ENCODE measurements around the gene NFKB2.

Gene NFKB2

DNA sequence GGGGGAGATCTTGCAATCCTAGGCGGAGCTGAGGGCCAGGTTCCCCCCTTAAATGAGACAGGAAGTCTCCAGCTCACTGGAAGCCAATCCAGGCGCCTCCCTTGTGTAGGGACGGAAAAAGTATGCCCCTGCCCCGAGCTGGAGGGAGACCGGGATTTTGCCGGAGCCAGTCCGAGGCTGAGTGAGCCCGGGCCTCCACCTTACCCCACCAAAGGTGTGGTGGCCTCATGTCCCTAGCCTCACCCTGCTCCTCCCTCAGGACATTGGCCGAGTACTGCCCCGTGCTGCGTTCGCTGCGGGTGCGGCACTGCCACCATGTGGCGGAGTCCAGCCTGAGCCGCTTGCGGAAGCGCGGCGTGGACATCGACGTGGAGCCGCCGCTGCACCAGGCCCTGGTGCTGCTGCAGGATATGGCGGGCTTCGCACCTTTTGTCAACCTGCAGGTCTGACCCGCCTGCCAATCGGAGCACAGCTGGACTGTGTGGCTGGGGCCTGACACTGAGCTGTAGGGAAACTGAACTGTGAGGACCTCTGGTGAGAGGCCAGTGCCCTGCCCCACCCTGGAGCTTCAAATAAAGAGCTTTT, 27.1 kb downstream of the NFKB2 start:
- peak; percentile 94 for DNase-seq (ENCODE audit: low spot score)

DNA sequence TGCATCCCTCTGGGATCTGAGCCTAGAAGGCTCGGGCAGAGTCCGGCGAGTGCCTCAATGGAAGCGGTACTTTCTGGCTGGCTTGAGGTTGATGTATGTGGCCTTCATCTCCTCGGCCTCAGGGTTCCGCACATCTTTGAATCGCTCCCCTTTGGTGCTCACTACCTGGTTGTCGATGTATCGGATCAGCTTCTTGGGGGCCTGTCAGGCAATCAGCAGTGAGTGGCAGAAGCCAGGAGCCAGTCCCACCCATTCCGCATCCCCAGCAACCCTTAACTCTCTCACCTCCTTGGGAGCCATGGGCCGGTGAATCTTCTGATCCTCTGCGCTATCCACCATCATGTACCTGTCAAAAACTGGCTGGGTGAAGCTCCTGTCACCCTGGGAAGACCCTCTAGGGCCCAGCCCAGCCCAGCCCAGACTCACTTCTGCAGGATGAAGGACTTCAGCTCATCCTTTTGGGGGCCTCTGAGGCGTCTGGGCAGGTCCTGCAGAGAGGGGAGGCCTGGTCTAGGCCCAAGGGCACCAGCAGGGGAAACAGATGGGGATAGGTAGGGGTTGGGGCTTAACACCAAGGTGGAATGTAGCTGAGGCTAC, 28.0 kb downstream of the NFKB2 start:
- no peak for DNase-seq (ENCODE audit: low spot score)

DNA sequence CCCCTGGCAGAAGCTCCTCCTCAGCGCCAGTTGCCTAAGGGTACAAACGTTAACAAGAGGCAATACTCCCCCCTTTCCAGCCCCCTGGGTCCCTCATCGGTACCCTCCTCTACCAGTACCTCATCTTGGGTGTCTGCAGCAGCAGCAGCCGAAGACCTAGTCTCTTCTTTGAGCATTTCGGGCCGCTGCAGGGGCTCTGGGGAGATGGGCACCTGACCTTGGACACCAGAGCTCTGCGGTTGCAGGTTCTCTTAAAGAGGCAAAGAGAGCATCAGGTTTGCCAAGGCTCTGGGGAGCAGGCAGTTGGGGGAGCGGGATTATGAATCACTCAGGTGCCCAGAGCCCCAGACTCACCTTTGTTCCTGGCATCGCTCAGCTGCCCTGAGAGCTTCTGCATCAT, 28.6 kb downstream of the NFKB2 start:
- no peak for DNase-seq (ENCODE audit: low spot score)

DNA sequence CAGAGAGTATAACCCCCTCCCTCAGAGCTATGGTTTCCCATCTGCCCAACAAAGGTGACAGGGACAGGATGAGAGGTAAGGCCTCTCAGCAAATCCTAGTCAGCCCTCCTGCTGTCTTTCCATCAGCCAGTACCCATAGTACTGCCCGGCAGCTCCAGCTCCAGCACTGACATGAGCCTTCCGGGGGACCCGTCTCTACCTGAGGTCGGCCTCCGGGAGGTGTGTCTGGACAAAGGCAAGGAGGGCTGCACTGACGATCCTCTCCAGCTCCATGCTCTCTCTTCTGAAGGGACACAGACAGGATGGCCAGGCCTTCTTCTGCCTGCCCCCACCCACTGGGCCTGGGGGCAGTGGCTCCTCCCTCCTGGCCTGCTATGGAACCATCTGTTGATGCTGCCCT, 29.4 kb downstream of the NFKB2 start:
- no peak for DNase-seq (ENCODE audit: low spot score)

DNA sequence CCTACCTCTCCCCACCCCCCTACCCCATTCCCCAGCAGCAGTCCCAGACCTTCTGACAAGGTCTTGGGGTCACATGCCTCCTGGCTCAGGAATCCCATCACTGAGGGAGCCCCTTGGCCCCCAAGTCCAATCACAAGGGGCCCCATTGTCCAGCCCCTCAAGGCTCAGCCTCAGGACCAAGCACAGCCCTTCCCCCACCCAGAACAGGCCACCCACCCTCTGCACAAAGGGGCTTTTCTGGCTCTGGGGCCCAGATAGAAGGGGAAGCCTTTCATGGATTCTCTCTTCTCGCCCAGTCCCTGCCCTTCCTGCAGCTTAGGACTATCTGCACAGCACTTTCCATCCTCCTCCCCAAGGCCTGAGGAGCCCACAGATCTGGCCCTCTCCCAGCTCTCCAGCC, 29.9 kb downstream of the NFKB2 start:
- no peak for DNase-seq (ENCODE audit: low spot score)

DNA sequence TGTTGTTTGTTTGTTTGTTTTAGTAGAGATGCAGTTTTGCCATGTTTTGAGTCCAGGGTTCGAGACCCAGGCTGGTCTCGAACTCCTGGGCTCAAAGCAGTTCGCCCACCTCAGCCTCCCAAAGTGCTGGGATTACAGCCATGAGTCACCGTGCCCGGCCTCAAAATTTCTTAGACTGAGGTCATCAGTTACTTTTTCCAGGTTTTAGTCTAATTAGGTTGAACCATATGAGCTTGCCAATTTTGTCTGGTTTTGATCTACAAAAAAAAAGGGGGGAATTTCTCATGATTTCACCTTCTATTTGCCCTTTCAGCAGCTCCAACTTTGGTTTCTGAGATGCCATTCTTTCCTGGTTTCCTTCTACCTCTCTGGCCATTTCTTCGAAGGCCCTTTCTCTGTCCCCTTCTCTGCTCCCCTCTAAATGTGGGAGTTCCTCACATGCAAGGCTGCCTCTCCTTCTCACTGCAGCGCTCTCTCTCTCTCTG, 31.3 kb downstream of the NFKB2 start:
- DNase-seq (ENCODE audit: low spot score) = no peak

DNA sequence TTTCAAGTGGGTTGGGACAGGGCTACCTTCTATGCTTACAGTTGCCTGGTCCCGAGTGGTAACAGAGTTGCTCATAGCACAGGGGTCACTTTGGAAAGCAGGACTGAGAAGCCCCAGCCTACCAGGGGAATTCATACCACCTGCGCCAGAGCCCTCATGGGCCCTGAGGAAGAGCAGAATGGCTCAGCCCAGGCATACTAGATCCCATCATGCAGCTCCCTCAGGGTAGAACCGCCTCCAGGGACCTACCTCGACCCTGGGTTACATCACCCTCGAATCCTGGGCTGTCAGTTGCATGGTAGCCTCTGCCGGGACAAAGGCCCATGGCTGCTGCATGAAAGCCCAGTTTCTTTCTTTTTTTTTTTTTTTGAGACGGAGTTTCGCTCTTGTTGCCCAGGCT, 34.0 kb downstream of the NFKB2 start:
- DNase-seq (ENCODE audit: low spot score) = no peak

DNA sequence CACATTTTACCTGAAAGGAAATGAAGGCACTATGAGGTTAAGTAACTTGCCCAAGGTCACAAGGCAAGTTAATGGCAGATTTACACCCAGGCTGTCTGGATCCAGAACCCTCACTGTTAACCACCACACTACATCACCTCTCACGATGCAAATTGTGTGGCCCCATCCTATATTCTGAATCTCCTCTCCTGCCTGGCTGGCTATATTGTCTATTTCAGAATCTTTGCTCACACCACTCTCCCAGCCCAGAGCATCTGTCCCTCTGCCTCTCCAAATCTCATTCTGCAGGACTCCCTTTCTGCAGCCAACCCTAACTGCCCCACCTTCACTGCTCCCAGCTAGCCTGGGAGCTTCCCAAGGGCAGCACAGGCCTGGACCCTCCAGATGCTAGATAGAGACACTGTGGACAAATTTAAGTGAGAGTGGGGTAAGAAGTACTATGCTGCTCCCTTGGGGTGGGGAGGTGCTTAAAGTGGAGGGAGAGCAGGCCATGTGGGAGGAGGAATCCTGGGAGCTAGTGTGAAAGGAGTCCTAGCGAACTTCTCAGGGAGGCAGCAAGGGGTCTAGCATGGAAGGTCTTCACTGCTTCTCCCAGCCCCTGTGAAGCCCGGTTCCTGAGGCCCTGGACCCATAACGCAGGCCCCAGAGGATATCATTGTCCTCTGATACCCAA, 36.1 kb downstream of the NFKB2 start:
- no peak for DNase-seq (ENCODE audit: low spot score)

DNA sequence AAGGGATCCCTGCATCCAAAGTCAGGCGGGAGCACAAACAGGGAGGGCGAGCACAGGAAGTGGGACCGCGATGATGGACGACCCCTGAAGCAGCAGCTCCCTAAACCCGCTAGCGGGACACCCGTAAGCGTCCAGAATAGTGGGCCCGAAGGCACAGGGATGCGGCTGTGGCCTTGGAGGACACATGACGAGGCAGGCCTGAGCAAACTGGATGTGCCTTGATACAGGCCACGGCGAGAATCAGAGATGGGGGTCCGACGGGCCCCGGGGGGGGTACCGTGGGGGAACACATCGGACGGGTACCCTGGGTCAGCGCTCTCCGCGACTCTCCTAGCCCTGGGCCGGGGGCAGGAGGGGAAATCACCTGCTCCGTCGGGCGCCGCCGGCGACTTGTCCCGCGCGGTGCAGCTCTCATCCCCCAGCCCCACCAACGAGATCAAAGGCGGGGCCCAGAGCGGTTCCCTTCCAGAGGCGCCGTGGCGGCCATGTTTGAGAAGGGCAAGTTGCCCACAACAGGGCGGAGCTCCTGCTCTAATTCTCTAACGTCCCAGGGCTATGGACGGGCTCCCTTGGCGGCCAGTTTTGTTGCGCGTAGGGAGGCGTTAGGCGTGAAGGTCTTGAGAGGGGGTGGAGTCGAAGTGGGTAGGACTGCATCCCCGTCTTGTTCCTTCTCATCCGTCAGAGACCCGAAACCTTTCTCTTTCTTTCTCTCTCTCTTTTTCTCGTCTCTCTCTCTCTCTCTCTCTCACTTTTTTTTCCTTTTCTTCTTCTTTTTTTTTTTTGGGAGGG, 36.9 kb downstream of the NFKB2 start, which contains the start of gene CUEDC2:
CUEDC2 (minus strand) TSS at position 413 of the 789 bp plus-strand sequence. CDS start 7,386 bp downstream, outside the sequence.
- peak; percentile 82 for DNase-seq (ENCODE audit: low spot score)

DNA sequence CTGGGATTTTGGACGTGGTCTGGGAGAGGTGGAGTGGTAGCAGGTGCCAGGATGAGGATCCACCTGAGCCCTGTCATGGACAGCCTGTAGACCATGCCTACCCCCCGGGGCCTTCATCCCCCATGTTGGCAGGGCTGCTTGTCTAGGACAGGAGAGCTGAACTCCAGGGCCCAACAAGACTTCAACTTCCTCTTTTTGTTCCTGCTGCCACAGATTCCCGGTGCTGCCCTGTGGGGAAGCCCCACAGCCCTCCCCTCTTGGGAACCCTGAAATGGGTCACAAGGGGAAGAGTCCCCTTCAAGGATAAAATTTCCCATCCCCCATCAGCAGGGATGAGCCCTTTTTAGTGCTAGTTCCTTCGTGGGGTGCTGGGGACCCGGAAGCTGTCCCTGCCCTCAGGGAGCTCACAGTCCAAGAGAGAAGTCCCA, 38.1 kb downstream of the NFKB2 start:
- no peak for DNase-seq (ENCODE audit: low spot score)

DNA sequence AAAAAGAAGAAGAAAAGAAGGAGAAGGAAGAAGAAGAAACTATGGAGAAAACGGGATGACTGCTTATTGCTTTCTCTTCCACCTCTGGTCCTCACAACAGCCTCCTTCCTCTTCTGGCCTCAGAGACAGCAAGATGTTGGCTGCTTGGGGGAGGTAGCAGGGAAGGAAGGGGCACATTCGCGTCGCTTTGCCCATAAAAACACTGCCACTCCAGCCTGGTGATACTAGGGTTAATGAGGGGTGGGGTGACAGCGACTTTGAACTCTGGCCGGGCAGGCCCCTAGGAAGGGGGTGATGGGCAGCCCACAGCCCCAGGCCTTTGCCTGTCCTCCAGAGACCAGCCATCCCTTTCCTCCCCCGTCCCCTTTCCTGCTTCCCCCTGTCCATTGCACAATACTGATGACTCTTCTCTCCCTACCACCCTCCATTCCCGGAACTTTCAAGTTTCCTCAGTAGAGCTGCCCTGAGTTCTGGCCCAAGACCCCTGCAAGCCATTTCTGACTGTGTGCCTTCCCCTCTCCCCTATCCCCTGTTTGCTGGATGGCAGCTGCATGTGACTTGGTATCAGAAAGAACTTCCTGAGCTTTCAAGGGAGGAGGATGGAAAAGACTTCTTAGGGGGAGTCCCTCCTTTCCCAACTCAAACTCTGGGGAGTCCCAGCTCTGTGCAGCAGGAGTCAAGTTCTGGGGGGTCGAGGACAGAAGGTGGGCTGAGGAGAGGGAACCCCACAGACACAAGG, 39.1 kb downstream of the NFKB2 start:
- DNase-seq (ENCODE audit: low spot score) = no peak

DNA sequence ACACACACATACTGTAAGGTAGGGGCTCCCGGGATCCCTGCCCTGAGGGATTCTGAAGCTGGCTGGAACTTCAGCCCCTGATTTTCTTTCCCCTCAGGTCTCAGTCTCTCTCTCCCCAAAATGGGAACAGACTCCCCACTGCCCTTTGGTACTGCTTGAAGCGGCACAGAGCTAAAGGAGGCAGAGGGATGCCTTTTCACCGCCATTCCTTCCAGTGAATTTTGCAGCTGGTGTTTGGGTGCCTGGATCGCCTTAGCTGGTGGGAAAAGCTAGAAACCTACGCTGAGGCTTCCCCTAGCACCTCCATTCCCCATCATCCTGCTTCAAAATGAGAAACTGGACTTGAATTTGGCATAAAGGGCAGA, 39.6 kb downstream of the NFKB2 start:
- DNase-seq (ENCODE audit: low spot score) = no peak

DNA sequence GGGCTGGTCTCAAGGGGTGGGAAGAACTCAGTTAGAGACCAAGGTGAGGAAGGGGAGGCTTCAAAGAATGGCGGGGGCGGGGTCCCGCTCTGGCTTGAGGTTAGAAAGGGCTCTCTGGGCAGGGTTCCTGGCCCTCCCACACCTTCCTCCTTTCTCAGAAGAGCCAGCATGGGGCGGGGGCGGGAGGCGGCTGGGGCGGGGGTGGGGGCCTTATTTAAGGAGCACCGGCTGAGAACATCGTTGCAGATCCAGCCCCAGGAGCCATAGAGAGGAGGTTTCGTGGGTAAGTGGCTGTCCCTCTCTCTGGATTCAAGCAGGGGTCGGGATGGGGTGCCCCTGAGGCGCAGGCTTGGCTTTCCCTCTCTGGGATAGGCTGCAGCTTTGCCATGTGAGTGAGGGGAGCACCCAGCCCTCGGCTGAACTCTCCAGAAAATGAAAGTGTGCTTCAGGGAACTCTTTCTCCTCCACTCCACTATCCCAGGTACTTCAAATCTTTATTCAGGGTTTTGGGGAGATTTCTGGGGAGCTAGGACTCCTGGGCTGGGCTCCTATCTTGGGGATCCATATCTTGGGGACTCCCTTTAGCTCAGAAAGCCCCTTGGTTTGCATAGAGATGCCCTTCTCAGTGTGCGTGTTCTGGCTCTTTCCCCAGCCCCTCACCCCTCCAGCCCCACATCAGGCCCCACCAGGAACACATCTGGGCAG, 40.2 kb downstream of the NFKB2 start:
- DNase-seq (ENCODE audit: low spot score) = no peak

DNA sequence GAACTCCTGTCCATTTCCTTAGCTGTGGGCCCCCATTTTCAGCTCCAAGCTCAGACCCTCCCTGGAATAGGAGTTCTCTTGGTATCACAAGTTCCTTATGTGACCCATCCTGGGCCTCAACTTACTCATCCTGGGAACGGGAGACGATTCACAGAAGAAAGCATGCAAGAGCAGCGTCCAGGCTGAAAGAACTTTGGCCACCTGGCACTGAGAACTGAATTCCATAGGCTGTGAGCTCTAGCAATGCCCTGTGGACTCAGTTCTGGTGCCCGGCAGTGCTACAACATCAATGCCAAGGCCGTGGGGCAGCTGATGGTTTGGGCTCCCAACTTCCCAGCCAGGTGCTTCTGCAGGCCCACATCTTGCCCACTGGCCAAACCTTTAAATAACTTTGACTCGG, 40.8 kb downstream of the NFKB2 start:
- DNase-seq (ENCODE audit: low spot score) = no peak

DNA sequence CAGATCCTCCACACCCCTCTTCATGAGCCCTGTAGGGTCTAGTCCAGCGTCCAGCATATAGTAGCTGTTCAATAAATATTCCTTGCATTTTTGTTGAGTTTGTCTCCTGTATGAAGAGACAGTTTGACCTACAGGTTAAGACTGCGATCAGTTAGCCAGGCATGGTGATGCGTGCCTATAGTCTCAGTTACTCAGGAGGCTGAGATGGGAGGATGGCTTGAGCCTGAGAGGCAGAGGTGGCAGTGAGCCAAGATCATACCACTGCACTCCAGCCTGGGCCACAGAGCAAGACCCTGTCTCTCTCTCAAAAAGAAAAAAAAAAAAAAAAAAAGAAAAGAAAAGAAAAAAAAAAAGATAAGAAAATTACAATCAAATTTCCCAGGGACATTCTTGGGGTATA, 42.0 kb downstream of the NFKB2 start:
- DNase-seq (ENCODE audit: low spot score) = no peak

DNA sequence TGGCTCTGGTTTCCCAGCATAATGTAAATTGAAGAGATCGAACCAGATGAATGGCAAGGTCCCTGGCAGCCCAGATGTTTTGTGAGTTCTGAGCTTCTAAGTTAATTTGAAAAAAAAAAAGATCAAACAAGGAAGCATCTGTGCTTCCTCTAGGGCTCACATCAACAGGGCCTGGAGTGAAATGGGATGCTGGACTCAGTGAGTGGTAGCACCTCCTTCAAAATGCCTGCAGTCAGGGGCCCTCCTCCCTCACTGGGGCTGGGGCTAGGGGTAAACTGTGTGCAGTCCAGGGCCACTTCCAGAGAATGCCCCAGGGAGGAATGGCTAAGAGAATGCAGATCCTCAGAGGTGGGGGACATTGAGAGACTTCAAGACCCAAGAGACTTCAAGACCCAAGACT, 42.9 kb downstream of the NFKB2 start:
- no peak for DNase-seq (ENCODE audit: low spot score)

DNA sequence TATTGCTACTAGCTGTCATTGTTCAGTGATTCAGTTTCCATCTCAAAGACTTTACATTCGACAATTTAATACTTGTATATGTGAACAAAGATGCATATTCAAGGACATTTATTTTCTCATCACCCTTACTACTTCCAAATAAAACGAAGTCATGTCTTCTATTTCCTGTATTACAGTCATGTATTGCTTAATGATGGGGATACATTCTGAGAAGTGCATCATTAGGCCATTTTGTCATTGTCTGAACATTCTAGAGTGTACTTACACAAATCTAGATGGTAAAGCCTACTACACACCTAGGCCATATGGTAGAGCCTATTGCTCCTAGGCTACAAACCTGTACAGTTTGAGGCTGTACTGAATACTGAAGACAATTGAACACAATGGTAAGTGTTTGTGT, 49.3 kb downstream of the NFKB2 start:
- DNase-seq (ENCODE audit: low spot score) = no peak

DNA sequence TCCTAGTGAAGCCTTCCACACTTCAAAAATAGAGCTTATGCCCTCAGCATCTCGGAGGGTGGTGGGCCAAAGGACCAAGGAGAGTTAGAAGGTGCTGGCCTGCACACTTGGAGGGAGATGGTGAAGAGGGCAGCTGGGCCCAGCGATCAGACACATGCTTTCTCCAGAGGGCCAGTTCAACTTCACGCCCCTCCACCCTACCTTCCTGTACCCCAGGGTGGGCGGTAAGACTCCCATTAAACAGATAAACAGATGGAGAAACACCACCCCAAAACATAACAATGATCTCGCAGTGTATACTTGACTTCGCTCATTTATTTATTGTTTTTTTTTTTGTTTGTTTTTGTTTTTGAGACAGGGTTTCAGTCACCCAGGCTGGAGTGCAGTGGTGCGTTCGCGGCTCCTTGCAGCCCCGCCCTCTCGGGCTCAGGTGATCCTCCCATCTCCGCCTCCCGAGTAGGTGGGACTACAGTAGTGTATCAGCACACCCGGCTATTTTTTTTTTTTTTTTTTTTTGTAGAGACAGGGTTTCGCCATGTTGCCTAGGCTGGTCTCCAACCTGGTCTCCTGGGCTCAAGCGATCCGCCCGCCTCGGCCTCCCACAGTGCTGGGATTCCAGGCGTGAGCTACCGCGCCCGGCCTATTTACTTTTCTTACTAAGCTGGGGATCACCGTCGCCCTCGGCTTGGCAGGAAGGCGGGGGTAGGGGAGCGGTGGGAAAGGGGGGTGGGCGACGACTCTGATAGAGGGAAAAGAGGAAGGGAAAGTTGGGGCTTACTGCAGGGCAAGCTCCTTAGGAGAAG, 54.0 kb downstream of the NFKB2 start:
- no peak for DNase-seq (ENCODE audit: low spot score)

DNA sequence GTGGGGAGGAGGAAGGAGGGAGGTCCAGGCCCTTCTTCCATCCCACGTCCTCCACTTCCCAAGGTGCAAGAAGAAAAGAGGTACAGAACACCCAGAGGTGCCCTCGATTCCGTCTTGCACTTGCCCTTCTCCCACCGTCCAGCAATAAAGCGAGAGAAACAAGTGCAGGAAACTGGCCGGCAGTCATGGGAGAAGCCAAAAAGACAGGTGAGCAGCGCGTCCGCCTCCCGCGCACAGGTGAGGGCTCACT, 54.5 kb downstream of the NFKB2 start:
- DNase-seq (ENCODE audit: low spot score) = no peak

DNA sequence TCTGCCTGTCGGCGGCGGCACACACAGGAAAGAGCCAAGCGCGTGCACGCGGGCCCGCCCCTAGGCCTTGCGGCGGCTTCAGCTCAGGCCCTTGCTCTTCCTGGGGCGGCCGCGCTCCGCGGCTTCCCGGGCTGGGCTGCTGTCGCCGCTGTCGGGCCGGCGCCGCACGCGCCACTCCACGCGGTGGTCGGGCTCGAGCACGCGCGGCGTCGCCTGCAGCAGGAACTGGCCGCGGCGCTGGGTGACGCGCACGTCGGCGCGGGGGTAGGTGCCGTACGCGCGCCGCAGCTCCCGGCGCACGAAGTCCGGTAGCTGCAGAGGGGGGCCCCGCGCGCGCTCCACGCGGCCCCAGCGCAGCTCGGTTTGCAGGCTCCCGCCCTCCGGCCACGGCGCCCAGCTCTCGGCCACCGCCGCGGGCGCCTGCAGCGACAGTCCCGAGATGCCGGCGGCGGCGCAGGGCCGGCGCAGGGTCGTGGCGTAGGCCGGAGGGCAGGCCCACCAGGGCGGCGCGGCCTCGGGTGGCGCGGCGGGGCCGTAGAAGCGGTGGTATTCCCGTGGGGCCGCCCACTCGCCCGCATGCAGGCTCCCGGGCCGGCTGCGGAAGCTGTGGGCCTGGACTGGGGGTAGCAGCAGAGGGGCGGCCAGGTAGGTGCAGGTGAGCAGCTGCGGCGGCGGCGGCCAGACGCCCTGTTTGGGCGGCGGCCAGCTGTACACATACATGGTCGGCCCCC, 55.0 kb downstream of the NFKB2 start:
- peak; percentile 88 for DNase-seq (ENCODE audit: low spot score)

All from HuH-7.5 (cell line).